GM21367 (cell line): ENCODE results near the gene NDUFS2.
"Not testable (repeated sequence)": the region's sequence is repeated elsewhere in the genome, so short reads cannot be mapped to it uniquely, and the experiment has no call there.

Source experiments
- ATAC-seq: cut with Tn5 transposase; IDR thresholded peaks from one replicate; pipeline ENCODE4 v1.9.1; 2021; ENCODE audit not compliant: unreplicated experiment

NDUFS2 gene

GRCh38 chr1:161242313-161242712 lies 40.1 kb downstream of the NDUFS2 start:
- ATAC-seq, result no peak

GRCh38 chr1:161244888-161245287 lies 42.7 kb downstream of the NDUFS2 start:
- ATAC-seq, result no peak

GRCh38 chr1:161250100-161250499 lies 47.9 kb downstream of the NDUFS2 start:
- not testable (repeated sequence) for ATAC-seq

- no peak for ATAC-seq
These were observed 48.7 kb downstream of the NDUFS2 start for GRCh38 chr1:161250829-161251228.

DNA sequence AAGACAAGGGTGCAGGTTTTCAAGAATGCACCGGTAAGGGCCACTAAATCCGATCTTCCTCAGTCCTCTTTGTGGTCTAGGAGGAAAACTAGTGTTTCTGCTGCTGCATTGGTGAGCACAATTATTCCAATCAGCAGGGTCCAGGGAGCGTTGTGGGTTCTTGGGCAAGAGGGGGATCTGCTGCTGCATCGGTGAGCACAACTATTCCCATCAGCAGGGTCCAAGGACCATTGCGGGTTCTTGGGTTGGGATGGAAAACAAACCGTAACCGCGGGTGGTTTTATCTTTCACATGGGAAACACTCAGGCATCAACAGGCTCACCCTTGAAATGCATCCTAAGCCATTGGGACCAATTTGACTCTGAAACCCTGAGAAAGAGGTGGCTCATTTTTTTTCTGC lies 49.4 kb downstream of the NDUFS2 start:
- no peak for ATAC-seq

GRCh38 chr1:161255302-161255701 lies 53.1 kb downstream of the NDUFS2 start:
- ATAC-seq, result not testable (repeated sequence)

DNA sequence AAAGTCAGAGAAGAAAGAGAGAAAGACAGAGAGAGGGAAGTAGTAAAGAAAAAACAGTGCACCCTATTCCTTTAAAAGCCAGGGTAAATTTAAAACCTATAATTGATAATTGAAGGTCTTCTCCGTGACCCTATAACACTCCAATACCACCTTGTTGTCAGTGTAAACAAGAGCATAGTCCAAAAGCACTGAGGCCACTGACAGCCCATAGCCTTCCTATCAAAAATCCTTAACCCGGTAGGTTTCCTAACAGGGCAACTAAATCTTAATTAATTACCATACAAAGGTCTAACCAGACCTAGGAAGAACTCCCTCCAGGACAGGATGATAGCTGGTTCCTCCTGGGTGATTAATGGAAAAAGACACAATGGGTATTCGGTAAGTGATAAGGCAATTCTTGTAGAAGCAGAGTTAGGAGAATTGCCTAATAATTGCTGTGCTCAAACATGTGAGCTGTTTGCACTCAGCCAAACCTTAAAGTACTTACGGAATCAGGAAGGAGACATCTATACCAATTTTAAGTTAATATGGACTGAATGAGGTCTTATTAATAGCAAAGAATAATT lies 53.9 kb downstream of the NDUFS2 start:
- not testable (repeated sequence) for ATAC-seq

- ATAC-seq, result not testable (repeated sequence)
These were observed 54.9 kb downstream of the NDUFS2 start for GRCh38 chr1:161257109-161257508.

DNA sequence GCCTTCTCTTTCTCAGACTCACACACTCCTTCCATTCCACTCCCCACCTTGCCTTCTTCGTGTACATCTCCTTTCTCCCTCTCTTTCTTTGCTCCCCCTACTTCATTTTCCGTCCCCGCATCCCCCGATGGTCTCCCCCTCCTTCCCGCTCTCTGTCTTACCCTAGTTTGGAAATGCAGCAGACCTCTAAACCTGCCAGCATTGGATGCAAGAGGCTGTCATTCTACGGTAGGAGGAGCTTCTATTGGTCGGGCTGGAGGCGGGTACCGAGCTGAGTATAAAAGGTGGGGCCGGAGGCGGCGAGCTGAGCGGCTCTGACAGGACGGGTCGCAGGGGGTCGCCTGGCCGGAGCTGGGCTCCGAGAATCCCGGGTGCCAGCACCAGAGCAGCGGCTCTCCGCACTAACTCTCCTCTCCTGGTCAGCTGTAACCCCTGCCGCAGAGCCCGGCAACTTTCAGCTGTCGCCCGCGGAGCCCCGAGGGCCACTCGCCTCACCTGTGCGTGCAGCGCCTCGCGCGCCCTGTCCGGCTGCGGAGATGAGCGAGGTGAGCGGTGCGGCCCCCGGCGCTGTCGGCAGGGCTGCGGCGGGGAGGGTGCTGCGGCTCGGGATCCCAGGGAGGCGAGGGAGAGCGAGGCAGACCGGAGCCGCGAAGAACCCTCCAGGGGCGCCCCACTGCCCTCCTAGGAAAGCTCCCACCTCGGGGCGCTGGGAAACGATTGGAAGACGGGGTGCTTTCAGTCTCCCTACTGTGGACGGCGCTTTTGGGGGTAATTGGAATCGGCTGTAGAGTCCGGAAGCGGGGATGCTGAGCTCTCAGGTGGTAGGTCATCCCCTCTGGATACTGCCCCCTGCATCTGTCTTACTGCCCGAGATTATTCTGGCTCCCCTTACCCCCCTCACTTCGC lies 56.5 kb downstream of the NDUFS2 start, which contains the start of gene PCP4L1:
TSS of gene PCP4L1 (plus strand) at position 307 of the 906 bp plus-strand sequence. CDS start at position 537, 230 bp downstream.
- no peak for ATAC-seq

- ATAC-seq, result no peak
These were observed 57.2 kb downstream of the NDUFS2 start for GRCh38 chr1:161259345-161259702.

- ATAC-seq, result no peak
These were observed 57.6 kb downstream of the NDUFS2 start for GRCh38 chr1:161259765-161260164.

GRCh38 chr1:161260376-161261260 lies 58.5 kb downstream of the NDUFS2 start:
- ATAC-seq, result no peak

- ATAC-seq, result no peak
These were observed 59.4 kb downstream of the NDUFS2 start for GRCh38 chr1:161261261-161262235.
